HEK293 (cell line): Measurements from ENCODE around the gene TRPC4AP.

Experiments
- CTCF ChIA-PET: fragments of 350-600 bp; formaldehyde crosslinking; extraction: SDS; loops from one replicate; lab custom pipeline; 2021; ENCODE audit warnings: antibody characterized with exemption; lab: Yijun Ruan, JAX
- POLR2A ChIA-PET: fragments of 300-600 bp; formaldehyde crosslinking; extraction: SDS; loops from one replicate; lab custom pipeline; 2020; ENCODE audit warnings: antibody characterized with exemption, inconsistent platforms; lab: Yijun Ruan, JAX
- H3K27ac ChIP-seq: fragments of 200-500 bp; sonication (Bioruptor generic); 2 replicates; pipeline ENCODE4 v1.5.1; 2014; ENCODE audit warnings: low read depth, low read length, control low read depth, inconsistent platforms; ENCODE audit errors: extremely low read depth
- H3K36me3 ChIP-seq, 2 experiments: fragments of 200-500 bp in 1 of 2; sonication (Bioruptor generic) in 1 of 2; 1 replicate in 1 of 2; 2 replicates in 1 of 2; pipeline ENCODE4 v1.5.1; 2014 to 2017; ENCODE audit warnings: inconsistent platforms in 2 of 2, low read length in 2 of 2; ENCODE audit not compliant: control insufficient read depth in 2 of 2, insufficient read depth in 1 of 2
- H3K4me1 ChIP-seq: fragments of 200-500 bp; sonication (Bioruptor generic); 2 replicates; pipeline ENCODE4 v1.5.1; 2014; ENCODE audit warnings: mild to moderate bottlenecking, low read length, inconsistent platforms; ENCODE audit not compliant: control insufficient read depth, insufficient read depth
- H3K4me3 ChIP-seq: 2 replicates; pipeline ENCODE4 v1.5.1; 2011; ENCODE audit warnings: low read depth, mild to moderate bottlenecking, control low read depth, low read length, moderate library complexity
- H3K9me3 ChIP-seq: fragments of 200-500 bp; sonication (Bioruptor generic); 2 replicates; pipeline ENCODE4 v1.5.1; 2014; ENCODE audit warnings: low read depth, low read length, inconsistent platforms; ENCODE audit not compliant: control insufficient read depth, insufficient read depth
- MYNN ChIP-seq: fragments of 450-650 bp; formaldehyde crosslinking; IDR thresholded peaks from 2 replicates; pipeline ENCODE4 v1.5.1; 2016; ENCODE audit warnings: missing biosample characterization, missing genetic modification characterization, borderline replicate concordance
- RBAK ChIP-seq: fragments of 450-650 bp; formaldehyde crosslinking; IDR thresholded peaks from 2 replicates; pipeline ENCODE4 v1.5.1; 2016; ENCODE audit warnings: missing biosample characterization, missing genetic modification characterization
- ZBTB7A ChIP-seq: fragments of 450-650 bp; formaldehyde crosslinking; IDR thresholded peaks from 2 replicates; pipeline ENCODE4 v1.5.1; 2016; ENCODE audit warnings: low read depth, missing biosample characterization, missing genetic modification characterization
- ZNF121 ChIP-seq: fragments of 450-650 bp; formaldehyde crosslinking; IDR thresholded peaks from 2 replicates; pipeline ENCODE4 v1.5.1; 2016; ENCODE audit warnings: missing biosample characterization, missing genetic modification characterization
- ZNF133 ChIP-seq: fragments of 450-650 bp; formaldehyde crosslinking; IDR thresholded peaks from 2 replicates; pipeline ENCODE4 v1.5.1; 2016; ENCODE audit warnings: missing biosample characterization, missing genetic modification characterization
- ZNF214 ChIP-seq: fragments of 450-650 bp; formaldehyde crosslinking; IDR thresholded peaks from 2 replicates; pipeline ENCODE4 v1.5.1; 2017; ENCODE audit warnings: missing biosample characterization, mild to moderate bottlenecking, missing genetic modification characterization, borderline replicate concordance
- ZNF221 ChIP-seq: fragments of 450-650 bp; formaldehyde crosslinking; IDR thresholded peaks from 2 replicates; pipeline ENCODE4 v1.5.1; 2017; ENCODE audit warnings: missing biosample characterization, missing genetic modification characterization, borderline replicate concordance
- ZNF23 ChIP-seq: fragments of 450-650 bp; formaldehyde crosslinking; IDR thresholded peaks from 2 replicates; pipeline ENCODE4 v1.5.1; 2016; ENCODE audit warnings: missing biosample characterization, missing genetic modification characterization, borderline replicate concordance
- ZNF354C ChIP-seq: fragments of 450-650 bp; formaldehyde crosslinking; IDR thresholded peaks from 2 replicates; pipeline ENCODE4 v1.5.1; 2016; ENCODE audit warnings: missing biosample characterization, missing genetic modification characterization, low read depth, borderline replicate concordance
- ZNF37A ChIP-seq: fragments of 450-650 bp; IDR thresholded peaks from 2 replicates; pipeline ENCODE4 v1.5.1; 2018; ENCODE audit warnings: missing biosample characterization, missing genetic modification characterization
- ZNF433 ChIP-seq: fragments of 450-650 bp; formaldehyde crosslinking; IDR thresholded peaks from 2 replicates; pipeline ENCODE4 v1.5.1; 2016; ENCODE audit warnings: missing biosample characterization, missing genetic modification characterization, low read depth
- ZNF521 ChIP-seq: fragments of 450-650 bp; formaldehyde crosslinking; IDR thresholded peaks from 2 replicates; pipeline ENCODE4 v1.5.1; 2017; ENCODE audit warnings: missing biosample characterization, mild to moderate bottlenecking, missing genetic modification characterization
- ZNF544 ChIP-seq: fragments of 450-650 bp; formaldehyde crosslinking; IDR thresholded peaks from 2 replicates; pipeline ENCODE4 v1.5.0; 2017; ENCODE audit warnings: missing biosample characterization, missing genetic modification characterization
- ZNF555 ChIP-seq: fragments of 450-650 bp; formaldehyde crosslinking; conservative IDR thresholded peaks from 2 replicates; pipeline ENCODE4 v1.5.1; 2017; ENCODE audit warnings: missing biosample characterization, mild to moderate bottlenecking, missing genetic modification characterization, inconsistent platforms
- ZNF600 ChIP-seq: fragments of 450-650 bp; formaldehyde crosslinking; IDR thresholded peaks from 2 replicates; pipeline ENCODE4 v1.5.1; 2016; ENCODE audit warnings: missing biosample characterization, missing genetic modification characterization
- ZNF654 ChIP-seq: fragments of 450-650 bp; formaldehyde crosslinking; IDR thresholded peaks from 2 replicates; pipeline ENCODE4 v1.5.1; 2016; ENCODE audit warnings: low read depth, missing biosample characterization, missing genetic modification characterization
- TF ChIP-seq, protein P1 (sequence below): fragments of 450-650 bp; IDR thresholded peaks from 2 replicates; pipeline ENCODE4 v1.5.1; 2018; ENCODE audit warnings: missing biosample characterization, missing genetic modification characterization
- TF ChIP-seq, protein P2 (sequence below): fragments of 450-650 bp; formaldehyde crosslinking; IDR thresholded peaks from 2 replicates; pipeline ENCODE4 v1.5.1; 2016; ENCODE audit warnings: missing biosample characterization, missing genetic modification characterization
- TF ChIP-seq, protein P3 (sequence below): fragments of 450-650 bp; formaldehyde crosslinking; IDR thresholded peaks from 2 replicates; pipeline ENCODE4 v1.5.1; 2017; ENCODE audit warnings: missing biosample characterization, missing genetic modification characterization
- TF ChIP-seq, protein P4 (sequence below): fragments of 450-650 bp; formaldehyde crosslinking; IDR thresholded peaks from 2 replicates; pipeline ENCODE4 v1.5.1; 2016; ENCODE audit warnings: missing biosample characterization, missing genetic modification characterization
- TF ChIP-seq, protein P5 (sequence below): fragments of 450-650 bp; formaldehyde crosslinking; IDR thresholded peaks from 2 replicates; pipeline ENCODE4 v1.5.1; 2017; ENCODE audit warnings: missing biosample characterization, missing genetic modification characterization
- TF ChIP-seq, protein P6 (sequence below): fragments of 450-650 bp; formaldehyde crosslinking; IDR thresholded peaks from 2 replicates; pipeline ENCODE4 v1.5.1; 2017; ENCODE audit warnings: missing biosample characterization, mild to moderate bottlenecking, missing genetic modification characterization, moderate library complexity

TRPC4AP gene

DNA sequence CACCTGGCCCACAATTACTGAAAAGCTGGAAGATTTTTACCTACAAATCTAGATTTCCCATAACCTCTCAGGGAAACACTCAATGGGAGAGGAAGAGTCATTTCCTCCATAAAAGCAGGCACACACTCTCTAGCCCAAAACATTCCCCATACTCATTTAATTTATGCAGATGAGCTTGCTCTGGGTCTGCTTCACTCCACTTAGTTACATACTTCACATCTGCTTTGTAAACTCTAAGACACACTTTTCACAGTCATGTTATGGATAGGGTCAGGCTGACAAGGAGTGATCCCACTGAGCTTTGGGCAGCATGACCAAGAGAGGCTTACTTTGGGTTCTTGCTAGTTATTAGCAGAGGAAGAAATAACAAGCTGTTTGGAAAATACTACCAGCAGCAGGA, 27.4 kb downstream of the TRPC4AP start:
- TF ChIP-seq ZNF600 (tag by site-specific recombination) (peak; percentile 58; the same call in 1 of the 2 replicates), ZNF433 (no peak), ZNF121 (no peak), ZNF37A (tag by site-specific recombination) (no peak)
- TF ChIP-seq, protein P1, sequence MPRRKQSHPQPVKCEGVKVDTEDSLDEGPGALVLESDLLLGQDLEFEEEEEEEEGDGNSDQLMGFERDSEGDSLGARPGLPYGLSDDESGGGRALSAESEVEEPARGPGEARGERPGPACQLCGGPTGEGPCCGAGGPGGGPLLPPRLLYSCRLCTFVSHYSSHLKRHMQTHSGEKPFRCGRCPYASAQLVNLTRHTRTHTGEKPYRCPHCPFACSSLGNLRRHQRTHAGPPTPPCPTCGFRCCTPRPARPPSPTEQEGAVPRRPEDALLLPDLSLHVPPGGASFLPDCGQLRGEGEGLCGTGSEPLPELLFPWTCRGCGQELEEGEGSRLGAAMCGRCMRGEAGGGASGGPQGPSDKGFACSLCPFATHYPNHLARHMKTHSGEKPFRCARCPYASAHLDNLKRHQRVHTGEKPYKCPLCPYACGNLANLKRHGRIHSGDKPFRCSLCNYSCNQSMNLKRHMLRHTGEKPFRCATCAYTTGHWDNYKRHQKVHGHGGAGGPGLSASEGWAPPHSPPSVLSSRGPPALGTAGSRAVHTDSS (tag by site-specific recombination), result peak; percentile 27; the same call in 1 of the 2 replicates
- no peak overlapping the region for H3K4me3 ChIP-seq
- no peak overlapping the region for H3K27ac ChIP-seq
- peaks cover 16 to 21% of the 10 kb centered on the region in 2 experiments for H3K36me3 ChIP-seq
- no peaks in the 10 kb centered on the region for H3K9me3 ChIP-seq
- H3K4me1 ChIP-seq, result peaks cover 20% of the 10 kb centered on the region
- ChIA-PET POLR2A (no interaction called here), CTCF (interaction anchor here (0.6 to 1.3 kb wide), 3 partner anchors 16 to 238 kb away, joined by 3 to 4 read pairs (median 3); no protein-coding TSS in a partner anchor)

DNA sequence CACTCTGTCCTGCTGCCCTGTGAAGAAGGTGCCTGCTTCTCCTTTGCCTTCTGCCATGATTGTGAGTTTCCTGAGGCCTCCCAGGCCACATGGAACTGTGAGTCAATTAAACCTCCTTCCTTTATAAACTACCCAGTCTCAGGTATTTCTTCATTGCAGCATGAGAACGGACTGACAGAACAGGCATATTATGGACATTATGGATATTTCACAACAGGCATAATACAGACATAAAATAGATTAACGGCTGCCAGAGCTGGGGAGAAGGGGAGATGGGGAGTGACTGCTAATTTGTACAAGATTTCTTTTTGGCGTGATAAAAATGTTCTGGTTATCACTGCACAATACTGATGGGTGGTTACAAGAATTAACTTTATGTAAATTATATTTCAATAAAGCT, 29.4 kb downstream of the TRPC4AP start:
- peaks cover 22% of the 10 kb centered on the region for H3K4me1 ChIP-seq
- H3K27ac ChIP-seq, result no peak overlapping the region
- no peak for TF ChIP-seq ZNF521 (tag by site-specific recombination)
- TF ChIP-seq, protein P2, sequence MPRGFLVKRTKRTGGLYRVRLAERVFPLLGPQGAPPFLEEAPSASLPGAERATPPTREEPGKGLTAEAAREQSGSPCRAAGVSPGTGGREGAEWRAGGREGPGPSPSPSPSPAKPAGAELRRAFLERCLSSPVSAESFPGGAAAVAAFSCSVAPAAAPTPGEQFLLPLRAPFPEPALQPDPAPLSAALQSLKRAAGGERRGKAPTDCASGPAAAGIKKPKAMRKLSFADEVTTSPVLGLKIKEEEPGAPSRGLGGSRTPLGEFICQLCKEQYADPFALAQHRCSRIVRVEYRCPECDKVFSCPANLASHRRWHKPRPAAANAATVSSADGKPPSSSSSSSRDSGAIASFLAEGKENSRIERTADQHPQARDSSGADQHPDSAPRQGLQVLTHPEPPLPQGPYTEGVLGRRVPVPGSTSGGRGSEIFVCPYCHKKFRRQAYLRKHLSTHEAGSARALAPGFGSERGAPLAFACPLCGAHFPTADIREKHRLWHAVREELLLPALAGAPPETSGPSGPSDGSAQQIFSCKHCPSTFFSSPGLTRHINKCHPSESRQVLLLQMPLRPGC (tag by site-specific recombination), result no peak
- TF ChIP-seq RBAK (tag by site-specific recombination), result no peak
- no peak for TF ChIP-seq ZNF23 (tag by site-specific recombination)
- no peak for TF ChIP-seq ZNF354C
- no peak for TF ChIP-seq ZNF544 (tag by site-specific recombination)
- no peak for TF ChIP-seq ZBTB7A
- TF ChIP-seq ZNF221, result no peak
- no peak for TF ChIP-seq ZNF555 (tag by site-specific recombination)
- no peak for TF ChIP-seq ZNF654 (tag by site-specific recombination)
- TF ChIP-seq, protein P3, sequence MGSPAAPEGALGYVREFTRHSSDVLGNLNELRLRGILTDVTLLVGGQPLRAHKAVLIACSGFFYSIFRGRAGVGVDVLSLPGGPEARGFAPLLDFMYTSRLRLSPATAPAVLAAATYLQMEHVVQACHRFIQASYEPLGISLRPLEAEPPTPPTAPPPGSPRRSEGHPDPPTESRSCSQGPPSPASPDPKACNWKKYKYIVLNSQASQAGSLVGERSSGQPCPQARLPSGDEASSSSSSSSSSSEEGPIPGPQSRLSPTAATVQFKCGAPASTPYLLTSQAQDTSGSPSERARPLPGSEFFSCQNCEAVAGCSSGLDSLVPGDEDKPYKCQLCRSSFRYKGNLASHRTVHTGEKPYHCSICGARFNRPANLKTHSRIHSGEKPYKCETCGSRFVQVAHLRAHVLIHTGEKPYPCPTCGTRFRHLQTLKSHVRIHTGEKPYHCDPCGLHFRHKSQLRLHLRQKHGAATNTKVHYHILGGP, result no peak
- no peak for TF ChIP-seq MYNN (tag by site-specific recombination)
- TF ChIP-seq, protein P4, sequence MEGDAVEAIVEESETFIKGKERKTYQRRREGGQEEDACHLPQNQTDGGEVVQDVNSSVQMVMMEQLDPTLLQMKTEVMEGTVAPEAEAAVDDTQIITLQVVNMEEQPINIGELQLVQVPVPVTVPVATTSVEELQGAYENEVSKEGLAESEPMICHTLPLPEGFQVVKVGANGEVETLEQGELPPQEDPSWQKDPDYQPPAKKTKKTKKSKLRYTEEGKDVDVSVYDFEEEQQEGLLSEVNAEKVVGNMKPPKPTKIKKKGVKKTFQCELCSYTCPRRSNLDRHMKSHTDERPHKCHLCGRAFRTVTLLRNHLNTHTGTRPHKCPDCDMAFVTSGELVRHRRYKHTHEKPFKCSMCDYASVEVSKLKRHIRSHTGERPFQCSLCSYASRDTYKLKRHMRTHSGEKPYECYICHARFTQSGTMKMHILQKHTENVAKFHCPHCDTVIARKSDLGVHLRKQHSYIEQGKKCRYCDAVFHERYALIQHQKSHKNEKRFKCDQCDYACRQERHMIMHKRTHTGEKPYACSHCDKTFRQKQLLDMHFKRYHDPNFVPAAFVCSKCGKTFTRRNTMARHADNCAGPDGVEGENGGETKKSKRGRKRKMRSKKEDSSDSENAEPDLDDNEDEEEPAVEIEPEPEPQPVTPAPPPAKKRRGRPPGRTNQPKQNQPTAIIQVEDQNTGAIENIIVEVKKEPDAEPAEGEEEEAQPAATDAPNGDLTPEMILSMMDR (tag by site-specific recombination), result no peak
- no peak for TF ChIP-seq ZNF133 (tag by site-specific recombination)
- TF ChIP-seq ZNF214 (tag by site-specific recombination), result no peak
- TF ChIP-seq, protein P5, sequence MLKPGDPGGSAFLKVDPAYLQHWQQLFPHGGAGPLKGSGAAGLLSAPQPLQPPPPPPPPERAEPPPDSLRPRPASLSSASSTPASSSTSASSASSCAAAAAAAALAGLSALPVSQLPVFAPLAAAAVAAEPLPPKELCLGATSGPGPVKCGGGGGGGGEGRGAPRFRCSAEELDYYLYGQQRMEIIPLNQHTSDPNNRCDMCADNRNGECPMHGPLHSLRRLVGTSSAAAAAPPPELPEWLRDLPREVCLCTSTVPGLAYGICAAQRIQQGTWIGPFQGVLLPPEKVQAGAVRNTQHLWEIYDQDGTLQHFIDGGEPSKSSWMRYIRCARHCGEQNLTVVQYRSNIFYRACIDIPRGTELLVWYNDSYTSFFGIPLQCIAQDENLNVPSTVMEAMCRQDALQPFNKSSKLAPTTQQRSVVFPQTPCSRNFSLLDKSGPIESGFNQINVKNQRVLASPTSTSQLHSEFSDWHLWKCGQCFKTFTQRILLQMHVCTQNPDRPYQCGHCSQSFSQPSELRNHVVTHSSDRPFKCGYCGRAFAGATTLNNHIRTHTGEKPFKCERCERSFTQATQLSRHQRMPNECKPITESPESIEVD (tag by site-specific recombination), result no peak
- TF ChIP-seq, protein P6, sequence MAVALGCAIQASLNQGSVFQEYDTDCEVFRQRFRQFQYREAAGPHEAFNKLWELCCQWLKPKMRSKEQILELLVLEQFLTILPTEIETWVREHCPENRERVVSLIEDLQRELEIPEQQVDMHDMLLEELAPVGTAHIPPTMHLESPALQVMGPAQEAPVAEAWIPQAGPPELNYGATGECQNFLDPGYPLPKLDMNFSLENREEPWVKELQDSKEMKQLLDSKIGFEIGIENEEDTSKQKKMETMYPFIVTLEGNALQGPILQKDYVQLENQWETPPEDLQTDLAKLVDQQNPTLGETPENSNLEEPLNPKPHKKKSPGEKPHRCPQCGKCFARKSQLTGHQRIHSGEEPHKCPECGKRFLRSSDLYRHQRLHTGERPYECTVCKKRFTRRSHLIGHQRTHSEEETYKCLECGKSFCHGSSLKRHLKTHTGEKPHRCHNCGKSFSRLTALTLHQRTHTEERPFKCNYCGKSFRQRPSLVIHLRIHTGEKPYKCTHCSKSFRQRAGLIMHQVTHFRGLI (tag by site-specific recombination), result no peak
- TF ChIP-seq, all 188 proteins: peak for 0
- Histone ChIP-seq H3K36me3 (peaks cover 9 to 17% of the 10 kb centered on the region in 2 experiments), H3K4me3 (no peak overlapping the region), H3K9me3 (no peaks in the 10 kb centered on the region)
- CTCF ChIA-PET, result interaction anchor here (1.0 kb wide), 1 partner anchor 32 kb away, joined by 4 read pairs; no protein-coding TSS in a partner anchor
- POLR2A ChIA-PET, result no interaction called here
